OCI-M1 (cell line): ENCODE results near the gene GRM4.
A peak's percentile ranks its signal among the peaks of the same experiment; 100 is the strongest.
"Not testable (repeated sequence)": the region's sequence is repeated elsewhere in the genome, so short reads cannot be mapped to it uniquely, and the experiment has no call there.

Source experiments
- DNase-seq: peaks from one replicate; lab custom pipeline; 2025; lab: John Stamatoyannopoulos, UW

Gene GRM4

DNA sequence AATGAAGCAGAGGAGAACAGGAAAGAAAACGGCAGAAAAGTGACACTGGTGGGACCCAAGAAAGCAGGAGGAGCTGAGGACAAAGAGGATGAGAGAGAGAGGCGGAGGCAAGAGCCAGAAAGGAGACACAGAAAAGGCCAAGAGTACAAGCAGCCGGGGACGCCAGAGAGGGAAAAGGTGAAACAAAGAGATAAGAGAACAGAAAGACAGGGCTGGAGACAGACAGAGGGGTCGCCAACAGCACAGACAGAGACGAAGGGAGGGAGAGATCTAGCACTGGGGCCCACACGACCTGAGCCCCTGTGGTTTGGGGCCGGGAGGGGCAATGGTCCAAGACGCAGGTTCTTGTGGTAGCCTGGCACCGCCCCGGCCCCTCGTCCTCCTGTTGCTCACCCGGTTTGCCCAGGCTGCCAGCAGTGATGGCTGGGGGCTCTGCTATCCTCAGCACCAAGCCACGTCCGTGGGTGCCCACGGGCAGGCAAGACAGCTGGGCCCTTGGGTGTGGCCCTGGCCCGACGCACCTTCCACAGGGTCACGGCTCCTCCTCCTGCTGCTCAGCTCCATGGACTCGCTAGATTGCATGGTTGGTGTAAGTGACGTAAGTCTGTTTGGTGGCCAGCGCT is 123.5 kb downstream of the GRM4 start:
- DNase-seq = peak; percentile 23

DNA sequence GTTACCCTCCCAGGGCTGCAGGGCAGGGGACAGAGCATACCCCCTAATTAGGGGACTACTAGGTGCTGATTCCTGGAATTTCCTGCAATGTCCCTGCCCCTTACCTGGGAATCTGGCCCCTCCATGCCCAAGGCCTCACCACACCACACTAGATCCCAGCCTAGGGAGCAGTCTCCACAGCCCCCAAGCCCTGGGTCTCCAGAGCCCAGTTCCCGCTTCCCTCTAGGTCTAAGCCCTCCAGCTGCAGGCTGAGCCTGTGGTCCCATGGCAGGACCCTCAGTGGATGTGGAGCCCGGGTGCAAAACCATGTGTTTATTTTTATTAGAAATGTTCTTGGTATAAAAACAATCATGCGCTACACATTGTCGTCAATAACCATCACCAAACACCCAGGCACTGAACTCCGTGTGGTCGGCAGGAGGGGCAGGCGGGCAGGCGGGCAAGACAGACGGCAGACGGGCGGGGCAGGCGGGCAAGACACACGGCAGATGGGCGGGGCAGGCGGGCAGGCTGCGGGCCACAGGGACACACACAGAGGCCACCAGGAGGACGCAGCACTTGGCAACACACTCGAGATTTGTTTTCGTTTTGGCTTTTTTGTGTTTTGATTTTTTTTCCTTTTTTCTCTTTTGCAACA is 124.2 kb downstream of the GRM4 start:
- DNase-seq = no peak

GRCh38 chr6:34020807-34021553 is 124.9 kb downstream of the GRM4 start:
- DNase-seq = no peak

DNA sequence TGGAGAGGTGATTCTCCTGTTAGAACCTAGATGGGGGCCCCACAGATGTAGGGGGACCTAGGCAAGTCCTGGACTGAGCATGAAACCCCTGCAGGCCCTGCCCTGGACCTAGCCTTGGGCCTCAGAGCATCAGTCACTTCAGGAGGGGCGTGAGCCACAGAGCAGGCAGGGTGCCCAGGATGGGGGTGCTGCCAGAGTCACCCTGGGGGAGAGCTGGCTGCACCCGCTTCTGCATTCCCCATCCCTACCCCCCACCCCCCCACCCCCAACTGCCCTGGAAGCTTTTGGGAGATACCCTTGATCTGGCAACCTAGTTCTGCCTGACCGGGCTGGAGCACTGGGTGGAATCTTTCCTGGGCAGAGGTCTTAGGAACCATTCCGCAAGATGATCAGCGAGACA is 125.6 kb downstream of the GRM4 start:
- no peak for DNase-seq

- DNase-seq = no peak
Observed at GRCh38 chr6:34018961-34019606, 126.8 kb downstream of the GRM4 start.

- no peak for DNase-seq
Observed at GRCh38 chr6:34018026-34018425, 127.9 kb downstream of the GRM4 start.

- DNase-seq = no peak
Observed at GRCh38 chr6:34017106-34017805, 128.6 kb downstream of the GRM4 start.

- not testable (repeated sequence) for DNase-seq
Observed at GRCh38 chr6:34016573-34016972, 129.3 kb downstream of the GRM4 start.

GRCh38 chr6:34015586-34015985 is 130.3 kb downstream of the GRM4 start:
- no peak for DNase-seq

DNA sequence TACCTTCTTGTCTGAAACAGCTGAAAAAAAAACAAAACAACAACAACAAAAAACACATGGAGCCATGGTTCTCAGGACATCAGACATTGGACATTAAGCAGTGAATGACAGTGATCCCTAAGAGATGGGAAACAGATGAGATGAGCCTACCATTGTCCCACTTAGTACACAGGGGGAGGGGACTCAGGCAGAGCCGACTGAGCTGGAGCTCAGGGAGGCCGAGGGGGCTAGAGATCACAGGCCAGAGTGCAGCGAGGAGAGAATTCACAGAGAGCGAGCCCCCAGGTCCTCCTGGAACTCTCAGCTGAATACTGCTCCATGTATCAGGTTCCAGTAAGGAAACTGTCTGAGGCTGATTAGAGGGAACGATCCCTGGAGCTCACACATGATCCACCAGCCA is 134.6 kb downstream of the GRM4 start:
- no peak for DNase-seq

DNA sequence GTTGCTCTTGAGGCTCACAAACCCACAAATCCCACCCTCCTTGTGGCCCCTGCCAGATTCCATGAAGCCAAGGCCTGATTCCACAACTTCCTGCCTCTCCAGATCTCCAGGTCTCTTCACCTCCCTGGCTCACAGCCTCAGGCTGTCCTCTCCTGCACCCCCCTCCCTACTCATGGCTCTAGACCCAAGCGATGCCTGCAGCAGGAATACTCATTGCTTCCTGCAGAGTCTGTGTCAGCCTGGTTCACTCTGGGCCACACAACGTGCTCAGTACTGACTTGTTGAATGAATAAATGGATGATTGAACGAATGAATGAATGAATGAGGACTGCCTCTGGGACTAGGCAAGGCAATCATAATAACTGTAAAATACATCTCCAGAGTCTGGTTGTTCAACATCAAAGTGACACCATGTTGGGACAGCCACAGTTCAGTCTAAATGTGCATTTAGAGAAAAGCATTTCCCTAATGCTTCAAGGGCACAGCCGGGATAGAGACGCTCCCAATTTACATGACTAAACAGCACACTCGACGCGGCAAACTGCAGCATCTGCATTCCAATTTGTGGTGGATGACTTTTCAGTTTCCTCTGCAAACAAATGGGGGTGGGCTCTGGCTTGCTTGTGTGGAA is 139.9 kb downstream of the GRM4 start:
- no peak for DNase-seq

GRCh38 chr6:34004706-34005105 is 141.2 kb downstream of the GRM4 start:
- DNase-seq = no peak

DNA sequence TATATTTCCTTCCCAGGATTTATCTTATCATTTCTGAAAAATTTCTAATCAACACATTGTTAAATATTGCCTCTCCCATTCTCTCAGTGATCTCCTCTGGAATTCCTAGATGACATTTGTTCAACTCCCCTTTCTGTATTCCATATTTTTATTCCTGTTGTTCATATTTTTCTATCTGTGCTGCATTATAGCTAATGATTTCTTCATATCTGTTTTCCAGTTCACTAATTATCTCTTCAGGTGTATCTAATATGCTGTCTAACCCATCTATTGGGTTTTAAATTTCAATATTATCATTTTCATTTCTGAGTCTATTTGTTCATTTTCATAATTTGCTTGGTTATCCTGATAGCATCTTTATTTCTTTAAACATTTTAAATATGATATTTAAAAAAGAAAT is 141.9 kb downstream of the GRM4 start:
- DNase-seq = no peak

- no peak for DNase-seq
Observed at GRCh38 chr6:34001706-34002621, 143.9 kb downstream of the GRM4 start.

DNA sequence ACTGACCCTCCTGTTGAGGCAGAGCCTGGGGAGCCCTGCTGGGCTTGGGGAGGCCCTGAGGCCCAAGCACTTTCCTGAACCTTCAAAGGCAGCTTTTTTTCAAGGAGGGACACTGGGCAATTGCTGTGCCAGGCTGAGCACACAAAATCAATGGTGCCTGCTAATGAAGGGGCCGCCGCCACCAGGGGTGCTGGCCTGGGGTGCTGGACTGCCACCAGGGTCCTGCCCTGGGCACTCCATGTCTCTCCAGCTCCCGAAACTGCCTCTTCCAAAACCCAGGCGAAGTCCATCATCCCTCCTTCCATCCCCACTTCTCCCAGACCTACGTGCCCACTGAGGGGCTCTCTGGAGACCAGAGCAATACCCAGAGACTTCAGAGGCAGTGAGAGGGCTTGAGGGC is 145.6 kb downstream of the GRM4 start:
- no peak for DNase-seq

- no peak for DNase-seq
Observed at GRCh38 chr6:33999567-33999966, 146.3 kb downstream of the GRM4 start.

DNA sequence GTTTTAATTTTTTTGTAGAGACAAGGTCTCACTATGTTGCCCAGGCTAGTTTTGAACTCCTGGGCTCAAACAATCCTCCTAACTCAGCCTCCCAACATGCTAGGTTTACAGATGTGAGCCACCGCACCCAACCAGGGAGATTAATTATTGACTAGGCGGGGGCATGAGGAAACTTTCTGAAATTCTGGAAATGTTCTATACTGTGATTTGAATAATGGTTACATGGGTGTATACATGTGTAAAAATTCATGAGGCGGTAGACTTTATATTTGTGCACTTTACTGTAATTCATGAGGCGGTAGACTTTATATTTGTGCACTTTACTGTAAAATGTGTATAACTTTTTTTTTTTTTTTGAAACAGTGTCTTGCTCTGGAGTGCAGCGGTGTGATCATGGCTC is 147.2 kb downstream of the GRM4 start:
- no peak for DNase-seq

DNA sequence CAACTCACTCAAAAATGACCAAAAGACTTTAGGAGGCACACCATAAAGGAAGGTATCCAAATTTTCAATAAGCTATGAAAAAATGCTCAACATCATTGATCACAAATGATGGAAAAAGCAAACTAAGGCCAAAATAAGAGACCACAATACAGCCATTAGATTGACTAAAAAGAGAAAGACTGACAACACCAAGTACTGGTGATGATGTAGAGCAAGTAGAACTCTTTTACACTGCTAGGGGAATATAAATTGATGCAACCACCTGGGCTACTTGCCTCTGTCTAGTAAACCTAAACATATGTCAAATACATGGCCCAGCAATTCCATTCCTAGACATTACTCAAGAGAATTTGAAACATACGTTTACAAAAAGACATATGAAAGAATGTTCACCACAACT is 148.6 kb downstream of the GRM4 start:
- DNase-seq = no peak

DNA sequence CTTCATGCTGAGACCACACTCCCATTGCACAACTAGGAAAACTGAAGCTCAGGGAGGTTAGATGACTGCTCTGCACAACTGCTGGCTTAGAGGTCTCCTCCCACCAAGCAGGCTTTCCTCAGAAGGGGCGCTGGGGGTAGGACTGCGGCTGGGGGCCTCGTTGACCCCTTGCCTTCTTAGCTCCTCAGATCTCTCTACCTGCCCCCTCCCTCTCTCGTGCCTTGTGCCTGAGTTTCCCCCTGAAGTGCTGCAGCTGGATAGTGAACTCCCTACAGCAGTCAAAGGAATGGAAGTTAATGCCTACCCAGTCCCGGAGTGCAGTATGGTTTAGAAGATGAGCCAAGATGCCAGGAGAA is 149.8 kb downstream of the GRM4 start:
- no peak for DNase-seq

GRCh38 chr6:33995309-33996119 is 150.4 kb downstream of the GRM4 start:
- DNase-seq = no peak
